HG02885 (cell line): ENCODE results near the gene TNK2.

Source experiments
- ATAC-seq: cut with Tn5 transposase; IDR thresholded peaks from one replicate; pipeline ENCODE4 v1.9.1; 2021; ENCODE audit warnings: mild to moderate bottlenecking; ENCODE audit not compliant: unreplicated experiment, poor library complexity

TNK2 gene

GRCh38 chr3:195854628-195855294 is 53.6 kb downstream of the TNK2 start:
- no peak for ATAC-seq

- ATAC-seq, result no peak
These were observed 54.4 kb downstream of the TNK2 start for GRCh38 chr3:195853996-195854395.

- ATAC-seq, result no peak
These were observed 55.3 kb downstream of the TNK2 start for GRCh38 chr3:195853036-195853435.

- peak; percentile 88 for ATAC-seq
These were observed 57.4 kb downstream of the TNK2 start for GRCh38 chr3:195850857-195851543.

- peak; percentile 46 for ATAC-seq
These were observed 58.9 kb downstream of the TNK2 start for GRCh38 chr3:195849322-195850074.

- no peak for ATAC-seq
These were observed 61.0 kb downstream of the TNK2 start for GRCh38 chr3:195847055-195847950.

GRCh38 chr3:195845483-195845882 is 62.9 kb downstream of the TNK2 start:
- ATAC-seq, result no peak

- ATAC-seq, result no peak
These were observed 63.6 kb downstream of the TNK2 start for GRCh38 chr3:195844671-195845218.

GRCh38 chr3:195839260-195840010 is 68.9 kb downstream of the TNK2 start:
- no peak for ATAC-seq

- peak; percentile 79 for ATAC-seq
These were observed 69.6 kb downstream of the TNK2 start for GRCh38 chr3:195838714-195839113.

GRCh38 chr3:195836476-195837135 is 71.7 kb downstream of the TNK2 start:
- no peak for ATAC-seq

- ATAC-seq, result no peak
These were observed 72.6 kb downstream of the TNK2 start for GRCh38 chr3:195835791-195836190.

- ATAC-seq, result no peak
These were observed 73.4 kb downstream of the TNK2 start for GRCh38 chr3:195834675-195835583.

- ATAC-seq, result no peak
These were observed 78.5 kb downstream of the TNK2 start for GRCh38 chr3:195829897-195830254.

GRCh38 chr3:195828762-195829161 is 79.6 kb downstream of the TNK2 start:
- ATAC-seq, result no peak

- ATAC-seq, result no peak
These were observed 82.2 kb downstream of the TNK2 start for GRCh38 chr3:195825857-195826804.

- no peak for ATAC-seq
These were observed 83.2 kb downstream of the TNK2 start for GRCh38 chr3:195825191-195825588.
